Dedifferentiated amniotic fluid mesenchymal stem cell (primary cell): ENCODE measurements around the gene AKR1D1.
"Not testable (repeated sequence)": the region's sequence is repeated elsewhere in the genome, so short reads cannot be mapped to it uniquely, and the experiment has no call there.

Experiments used
- DNase-seq: peaks from one replicate; pipeline ENCODE4 v3.0.0-alpha.2; 2016; ENCODE audit errors: extremely low spot score

AKR1D1 gene

DNA sequence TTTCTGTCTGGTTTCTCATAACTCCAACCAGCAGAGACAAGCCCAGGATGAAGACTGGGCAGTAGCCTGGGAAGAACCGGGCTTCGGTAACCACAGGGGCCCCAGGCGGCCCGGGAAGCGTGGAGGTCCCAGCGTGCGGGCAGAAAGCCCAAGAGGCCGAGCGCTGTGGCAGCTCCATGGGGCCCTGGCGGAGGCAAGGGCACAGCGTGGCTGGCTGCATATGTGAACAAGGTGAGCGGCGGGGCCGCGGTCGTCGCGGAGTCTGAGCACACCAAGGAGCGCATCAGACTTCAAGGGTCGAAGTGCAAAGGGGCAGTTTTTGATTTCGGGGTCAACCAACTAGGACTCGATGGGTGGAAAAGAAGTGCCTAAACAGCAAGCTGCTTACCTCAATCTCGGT, 45.9 kb downstream of the AKR1D1 start:
- DNase-seq = no peak

DNA sequence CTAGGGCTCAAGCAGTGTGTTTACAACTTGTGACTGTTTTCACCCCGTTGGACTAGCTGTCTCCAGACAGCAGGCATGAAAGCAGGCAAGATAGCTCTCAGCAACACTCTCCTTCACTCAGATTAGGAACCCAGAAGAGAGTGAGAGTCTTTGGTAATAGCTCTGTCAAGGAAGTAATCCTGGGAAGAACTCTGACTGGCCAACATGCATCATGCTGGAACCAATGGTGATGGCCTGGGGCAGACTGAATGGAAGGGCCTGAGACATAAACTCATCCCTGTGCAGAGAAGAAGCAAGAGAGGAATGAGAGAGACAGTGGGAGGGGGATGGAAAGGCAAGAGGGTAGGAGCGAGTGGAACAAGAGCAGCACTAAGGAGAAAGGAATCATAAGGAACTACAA, 48.9 kb downstream of the AKR1D1 start:
- no peak for DNase-seq

DNA sequence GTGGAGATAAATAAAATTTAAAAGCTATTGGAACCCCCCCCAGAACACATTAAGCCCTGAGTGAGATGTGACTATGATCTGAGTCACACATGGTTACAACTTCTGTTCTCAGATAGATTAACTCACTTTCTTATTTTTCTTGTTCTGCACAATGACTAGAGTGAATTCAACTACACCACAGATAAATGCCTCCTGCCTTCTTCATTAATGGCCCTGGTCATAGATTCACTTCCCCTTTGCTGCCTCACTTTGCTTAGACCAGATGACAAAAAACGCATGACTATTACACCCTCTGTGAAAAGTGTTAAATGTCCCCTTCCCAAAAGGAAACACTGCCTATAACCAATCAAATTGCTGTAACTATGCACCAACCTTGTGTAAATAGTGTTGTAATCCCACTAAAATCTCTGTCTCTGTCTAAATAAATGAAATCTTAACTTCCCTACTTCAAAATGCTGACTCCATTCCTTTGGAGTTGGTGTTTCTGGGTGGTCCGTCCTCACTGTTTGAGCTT, 49.4 kb downstream of the AKR1D1 start:
- DNase-seq = no peak

DNA sequence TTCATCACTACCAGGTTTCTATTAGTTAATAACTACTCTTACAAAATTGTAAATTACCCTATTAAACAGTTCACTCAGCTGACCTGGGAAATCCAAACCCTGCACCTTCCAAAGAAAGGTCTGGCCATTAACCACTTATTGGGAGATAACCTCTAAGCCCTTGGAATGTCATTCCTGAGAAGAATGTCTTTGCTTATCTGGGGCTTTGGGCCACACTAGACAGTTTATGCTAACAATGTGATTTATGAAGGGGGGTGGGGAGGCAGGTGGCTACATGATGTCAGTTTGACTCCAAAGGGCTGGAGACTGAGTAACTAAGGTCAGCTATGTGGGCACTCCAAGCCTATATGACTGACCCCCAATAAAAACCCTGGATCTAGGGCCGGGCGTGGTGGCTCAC, 50.7 kb downstream of the AKR1D1 start:
- no peak for DNase-seq

DNA sequence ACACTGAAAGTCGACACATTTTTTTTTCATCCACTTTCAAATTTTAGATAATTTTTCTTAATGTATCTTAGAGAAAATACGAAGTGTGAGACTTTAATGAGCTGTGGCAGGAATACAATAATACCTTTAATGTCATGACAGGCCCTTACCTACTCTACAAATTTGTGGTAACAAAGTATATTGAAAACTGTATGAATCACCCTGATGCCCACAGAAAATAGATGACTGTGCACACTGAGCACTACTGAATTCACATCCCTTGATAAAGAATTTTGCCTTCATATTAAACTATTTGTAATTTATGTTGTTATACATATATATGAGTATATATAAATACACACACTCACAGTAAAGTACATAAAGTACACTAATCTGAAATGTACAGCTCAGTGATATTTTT, 51.7 kb downstream of the AKR1D1 start:
- no peak for DNase-seq

DNA sequence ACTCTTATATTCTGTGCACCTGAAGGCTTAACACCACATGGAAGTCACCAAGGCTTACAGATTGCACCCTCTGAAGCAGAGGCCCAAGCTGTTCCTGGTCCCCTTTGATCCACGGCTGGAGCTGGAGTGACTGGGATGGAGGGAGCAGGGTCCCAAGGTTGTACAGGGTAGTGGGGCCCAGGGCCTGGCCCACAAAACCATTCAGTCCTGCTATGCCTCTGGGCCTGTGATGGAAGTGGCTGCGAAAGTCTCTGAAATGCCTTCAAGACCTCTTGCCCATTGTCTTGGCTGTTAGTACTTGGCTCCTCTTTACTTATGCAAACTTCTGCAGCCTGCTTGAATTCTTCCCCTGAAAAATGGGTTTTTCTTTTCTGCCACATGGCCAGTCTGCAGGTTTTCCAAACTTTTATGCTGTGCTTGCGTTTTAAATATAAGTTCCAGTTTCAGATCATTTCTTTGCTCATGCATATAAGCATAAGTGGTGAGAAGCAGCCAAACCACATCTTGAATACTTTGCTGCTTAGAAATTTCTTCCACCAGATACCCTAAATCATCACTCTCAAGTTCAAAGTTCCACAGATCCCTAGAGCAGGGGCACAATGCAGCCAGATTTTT, 53.4 kb downstream of the AKR1D1 start:
- no peak for DNase-seq

DNA sequence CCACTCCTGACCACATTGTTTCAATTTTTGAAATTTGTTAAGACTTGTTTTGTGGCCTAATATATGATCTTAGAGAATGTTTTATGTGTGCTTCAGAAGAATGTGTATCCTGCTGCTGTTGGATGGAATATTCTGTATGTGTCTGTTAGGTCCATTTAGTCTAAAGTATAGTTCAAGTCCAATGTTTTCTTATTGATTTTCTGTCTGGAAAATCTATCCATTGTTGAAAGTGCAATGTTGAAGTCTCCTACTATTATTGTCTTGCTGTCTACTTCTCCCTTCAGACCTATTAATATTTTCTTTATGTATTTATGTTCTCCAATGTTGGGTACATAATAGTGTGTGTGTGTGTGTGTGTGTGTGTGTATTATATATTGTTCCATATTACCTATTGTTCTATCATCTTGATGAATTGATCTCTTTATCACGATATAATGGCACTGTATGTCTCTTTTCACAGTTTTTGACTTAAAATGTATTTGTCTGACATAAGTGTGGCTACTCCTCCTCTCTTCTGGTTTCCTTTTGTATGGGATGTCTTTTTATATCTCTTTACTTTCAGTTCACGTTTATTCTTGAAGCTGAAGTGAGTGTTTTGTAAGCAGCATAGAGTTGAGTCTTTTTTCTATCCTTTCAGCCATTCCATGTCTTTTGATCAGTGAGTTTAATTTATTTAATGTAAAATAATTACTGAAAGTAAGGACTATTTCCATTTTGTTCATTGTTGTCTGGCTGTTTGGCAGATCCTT, 61.3 kb downstream of the AKR1D1 start:
- no peak for DNase-seq

DNA sequence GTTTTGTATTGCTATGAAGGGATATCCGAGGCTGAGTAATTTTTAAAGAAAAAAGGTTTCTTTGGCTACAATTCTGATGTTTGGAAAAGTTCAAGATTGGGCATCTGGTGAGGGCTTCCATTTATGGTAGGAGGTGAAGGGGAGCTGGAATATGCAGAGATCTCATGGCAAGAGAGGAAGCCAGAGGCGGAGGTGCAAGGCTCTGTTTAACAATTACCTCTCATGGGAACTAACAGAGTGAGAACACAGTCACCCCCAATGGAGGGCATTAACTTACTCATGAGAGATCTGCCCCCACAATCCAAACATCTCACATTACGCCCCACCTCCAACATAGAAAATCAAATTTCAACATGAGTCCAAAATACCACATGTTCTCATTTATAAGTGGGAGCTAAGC, 62.0 kb downstream of the AKR1D1 start:
- DNase-seq = no peak

DNA sequence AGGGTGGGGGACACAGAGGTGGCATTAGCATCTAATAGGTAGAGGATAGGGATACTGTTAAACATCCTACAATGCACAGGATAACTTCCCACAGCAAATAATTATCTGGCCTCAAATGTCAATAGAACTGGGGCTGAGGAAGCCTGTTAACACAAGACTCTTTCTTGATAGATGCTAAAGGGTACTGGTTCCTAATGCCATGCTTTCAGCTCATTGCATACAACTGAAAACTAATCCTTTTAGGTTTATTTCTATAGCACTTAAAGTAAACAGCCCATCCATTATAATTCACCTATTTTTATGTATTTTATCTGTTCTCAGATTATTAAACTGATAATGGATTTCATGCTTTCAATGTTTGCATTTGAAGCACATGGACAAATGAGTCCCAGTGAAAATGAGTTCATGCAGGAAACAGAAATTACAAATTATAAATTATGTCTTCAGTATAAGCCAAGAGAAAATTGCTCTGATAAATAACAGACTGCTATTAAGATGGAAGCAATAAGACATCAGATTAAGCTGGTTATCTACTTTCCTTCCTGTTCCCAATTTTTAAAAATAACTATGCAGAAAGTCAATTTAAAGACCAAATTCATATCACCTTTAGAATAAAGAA, 66.4 kb downstream of the AKR1D1 start:
- DNase-seq = no peak

DNA sequence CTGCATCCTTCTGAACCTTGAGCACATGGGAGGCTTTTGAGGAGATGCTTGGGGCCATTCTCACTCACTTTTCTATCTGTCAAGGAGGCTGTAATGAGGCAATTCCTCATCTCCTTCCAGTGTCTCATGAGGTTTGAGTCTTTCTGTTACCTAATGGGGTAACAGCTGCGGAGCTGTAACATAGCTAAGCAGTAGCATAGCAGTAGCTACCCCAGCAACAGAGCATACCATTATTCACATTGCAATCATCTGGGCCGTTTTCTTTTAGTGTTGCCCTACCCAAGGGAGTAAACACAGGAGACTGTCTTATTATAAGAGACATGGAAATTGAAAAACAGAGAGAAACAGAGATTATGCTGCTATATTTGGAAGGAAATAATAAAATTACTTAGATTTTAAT, 68.7 kb downstream of the AKR1D1 start:
- DNase-seq = no peak

DNA sequence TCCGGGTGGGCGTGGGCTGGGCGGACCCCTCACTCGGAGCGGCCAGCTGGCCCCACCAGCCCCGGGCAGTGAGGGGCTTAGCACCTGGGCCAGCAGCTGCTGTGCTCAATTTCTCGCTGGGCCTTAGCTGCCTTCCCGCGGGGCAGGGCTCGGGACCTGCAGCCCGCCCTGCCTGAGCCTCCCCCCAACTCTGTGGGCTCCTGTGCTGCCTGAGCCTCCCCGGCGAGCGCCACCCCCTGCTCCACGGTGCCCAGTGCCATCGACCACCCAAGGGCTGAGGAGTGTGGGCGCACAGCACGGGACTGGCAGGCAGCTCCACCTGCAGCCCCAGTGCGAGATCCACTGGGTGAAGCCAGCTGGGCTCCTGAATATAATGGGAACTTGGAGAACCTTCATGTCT, 70.0 kb downstream of the AKR1D1 start:
- not testable (repeated sequence) for DNase-seq

DNA sequence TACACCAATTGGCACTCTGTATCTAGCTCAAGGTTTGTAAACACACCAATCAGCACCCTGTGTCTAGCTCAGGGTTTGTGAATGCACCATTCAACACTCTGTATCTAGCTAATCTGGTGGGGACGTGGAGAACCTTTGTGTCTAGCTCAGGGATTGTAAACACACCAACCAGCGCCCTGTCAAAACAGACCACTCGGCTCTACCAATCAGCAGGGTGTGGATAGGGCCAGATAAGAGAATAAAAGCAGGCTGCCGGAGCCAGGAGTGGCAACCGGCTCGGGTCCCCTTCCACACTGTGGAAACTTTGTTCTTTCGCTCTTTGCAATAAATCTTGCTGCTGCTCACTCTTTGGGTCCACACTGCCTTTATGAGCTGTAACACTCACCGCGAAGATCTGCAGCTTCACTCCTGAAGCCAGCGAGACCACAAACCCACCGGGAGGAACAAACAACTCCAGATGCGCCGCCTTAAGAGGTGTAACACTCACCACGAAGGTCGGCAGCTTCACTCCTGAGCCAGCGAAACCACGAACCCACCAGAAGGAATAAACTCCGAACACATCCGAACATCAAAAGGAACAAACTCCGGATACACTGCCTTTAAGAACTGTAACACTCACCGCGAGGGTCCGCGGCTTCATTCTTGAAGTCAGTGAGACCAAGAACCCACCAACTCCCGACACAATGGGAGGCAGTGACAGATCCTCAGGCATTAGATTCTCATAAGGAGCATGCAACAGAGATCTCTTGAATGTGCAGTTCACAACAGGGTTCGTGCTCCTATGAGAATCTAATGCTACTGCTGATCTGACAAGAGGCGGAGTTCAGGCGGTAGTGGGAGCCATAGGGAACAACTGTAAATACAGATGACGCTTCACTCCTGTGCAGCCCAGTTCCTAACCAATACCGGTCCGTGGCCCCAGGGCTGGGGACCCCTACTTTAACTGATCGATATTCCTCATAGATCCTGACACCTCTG, 70.8 kb downstream of the AKR1D1 start:
- DNase-seq = not testable (repeated sequence)

DNA sequence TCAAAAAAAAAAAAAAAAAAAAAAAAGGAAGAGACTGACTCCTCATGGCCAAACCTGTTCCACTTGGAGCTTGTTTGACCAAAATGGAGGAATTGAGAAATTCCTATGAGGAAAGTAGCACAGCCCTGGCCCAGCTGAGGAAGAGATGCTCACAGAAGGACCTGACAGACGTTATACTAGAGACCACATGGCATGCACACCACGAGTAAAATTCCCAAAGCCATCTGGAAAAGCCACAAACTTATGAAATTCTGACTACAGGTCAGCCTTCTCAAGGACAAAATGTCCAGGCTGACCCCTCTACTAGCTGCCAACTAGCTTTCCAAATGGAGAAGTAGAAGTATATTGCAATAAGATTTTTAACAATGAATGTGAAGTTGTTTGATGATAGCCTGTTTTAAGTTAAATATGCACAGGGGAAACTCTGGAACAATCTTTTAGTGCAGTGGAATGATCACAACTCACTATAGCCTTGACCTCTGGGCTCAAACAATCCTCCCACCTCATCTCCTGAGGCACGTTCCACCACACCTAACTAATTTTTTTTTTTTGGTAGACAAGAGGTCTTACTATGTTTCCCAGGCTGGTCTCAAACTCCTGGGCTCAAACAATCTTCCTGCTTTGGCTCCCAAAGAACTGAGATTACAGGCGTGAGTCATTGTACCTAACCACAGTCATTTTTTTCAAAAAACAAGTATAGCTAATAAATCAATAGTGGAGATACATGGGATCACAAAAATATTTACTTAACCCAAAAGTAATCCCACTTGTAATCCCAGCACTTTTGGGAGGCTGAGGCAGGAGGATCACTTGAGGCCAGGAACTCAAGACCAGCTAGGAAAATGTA, 75.7 kb downstream of the AKR1D1 start:
- DNase-seq = no peak

DNA sequence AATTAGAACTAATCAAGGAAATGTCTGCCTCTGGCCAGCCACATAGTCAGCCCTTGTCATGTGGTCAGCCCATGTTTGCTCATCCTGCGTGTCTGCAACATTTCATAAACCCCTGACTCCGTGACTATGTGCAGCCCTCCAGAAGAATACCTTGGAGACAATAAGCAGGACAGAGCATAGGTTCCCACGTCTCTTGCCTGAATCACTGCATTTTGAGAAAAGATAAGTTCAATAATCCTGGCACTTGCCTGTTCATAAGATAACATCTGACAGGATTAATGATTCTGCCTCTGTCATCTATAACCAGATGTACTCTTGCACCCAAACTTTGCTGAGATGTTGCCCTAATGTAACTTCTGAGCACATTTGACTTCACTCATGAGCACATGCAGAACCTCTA, 78.4 kb downstream of the AKR1D1 start:
- DNase-seq = no peak

DNA sequence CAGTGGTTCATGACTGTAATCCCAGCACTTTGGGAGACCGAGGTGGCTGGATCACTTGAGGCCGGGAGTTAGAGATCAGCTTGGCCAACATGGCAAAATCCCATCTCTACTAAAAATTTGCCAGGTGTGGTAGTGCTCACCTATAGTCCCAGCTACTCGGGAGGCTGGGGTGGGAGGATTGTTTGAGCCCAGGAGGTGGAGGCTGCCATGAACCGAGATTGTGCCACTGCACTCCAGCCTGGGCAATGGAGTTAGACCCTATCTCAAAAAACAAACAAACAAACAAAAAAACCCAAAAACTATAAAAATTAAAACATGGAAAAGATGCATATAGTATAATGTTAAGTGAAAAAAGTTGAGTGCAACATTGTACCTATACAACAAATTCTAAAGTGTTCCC, 81.4 kb downstream of the AKR1D1 start:
- DNase-seq = no peak

DNA sequence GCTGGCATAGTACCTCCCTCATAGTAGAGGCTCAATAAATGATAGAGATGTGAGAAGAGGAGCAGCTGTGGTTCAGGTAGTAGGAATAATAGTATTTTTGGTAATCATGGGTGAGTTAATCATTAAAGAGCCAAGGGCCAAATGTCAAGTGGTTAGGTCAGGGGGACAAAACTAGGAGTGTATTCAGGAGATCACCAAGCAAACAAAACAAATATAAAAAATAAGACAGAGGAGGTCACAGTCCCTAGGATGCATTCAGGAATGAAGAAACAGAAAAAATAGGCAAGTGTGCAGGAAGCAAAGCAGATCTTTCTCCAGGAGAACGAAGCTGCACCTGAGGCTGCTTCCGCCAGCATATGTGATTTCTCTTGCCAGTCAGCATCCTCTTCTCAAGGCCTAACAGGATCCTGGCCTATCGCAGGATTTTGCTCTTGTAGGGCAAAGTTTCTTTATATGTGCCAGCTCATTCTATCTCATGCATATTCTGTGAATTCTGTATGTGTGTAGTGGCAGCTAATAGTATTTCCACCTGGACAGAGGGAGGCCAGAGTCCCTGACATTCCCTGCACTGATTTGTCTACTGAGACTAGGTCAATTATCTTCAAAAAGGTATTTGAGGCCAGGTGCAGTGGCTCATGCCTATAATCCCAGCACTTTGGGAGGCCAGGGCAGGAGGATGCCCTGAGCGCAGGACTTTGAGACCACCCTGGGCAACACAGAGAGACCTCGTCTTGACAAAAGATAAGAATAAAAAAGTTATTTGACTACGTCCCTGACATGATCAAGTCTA, 82.7 kb downstream of the AKR1D1 start:
- no peak for DNase-seq

DNA sequence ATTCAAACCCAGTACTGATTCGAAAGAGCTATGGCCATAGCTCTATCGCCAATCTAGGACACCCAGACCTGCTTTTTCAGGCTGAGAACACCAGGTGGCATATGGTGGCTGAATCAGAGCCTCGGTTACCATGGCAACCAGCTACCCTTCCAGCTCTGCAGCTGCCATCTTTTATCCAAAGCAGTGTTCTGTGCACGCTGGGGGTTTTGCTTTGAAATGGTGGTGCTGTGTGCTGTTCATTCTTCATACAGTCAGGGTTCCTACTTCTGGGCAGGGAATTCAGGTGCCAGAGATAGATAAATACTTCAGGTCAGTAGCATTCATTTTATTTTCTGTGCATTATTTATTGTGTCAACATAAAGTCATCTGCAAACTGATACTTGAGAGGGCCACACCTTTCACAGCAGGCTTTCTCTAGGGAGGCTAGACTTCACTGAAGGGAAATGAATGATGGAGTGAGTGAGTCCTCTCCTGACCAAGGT, 85.4 kb downstream of the AKR1D1 start:
- peak; percentile 82 for DNase-seq

DNA sequence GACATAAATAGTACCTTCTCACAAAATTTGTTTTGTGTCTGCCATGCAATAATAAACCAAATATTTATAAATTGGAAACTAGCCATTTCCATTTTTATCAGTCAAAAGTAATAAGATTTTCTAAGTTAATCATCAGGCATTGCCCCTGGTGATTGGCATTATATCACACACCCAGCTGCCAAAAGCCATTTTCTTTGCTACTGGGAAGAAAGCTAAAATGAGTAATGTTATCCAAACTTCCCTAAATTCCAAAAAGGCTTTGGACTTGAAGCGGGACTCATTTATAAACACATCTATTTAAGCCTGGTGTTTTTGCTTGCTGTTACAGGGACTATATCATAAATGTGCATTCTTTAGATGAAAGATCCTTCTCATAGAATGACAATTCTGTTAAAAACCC, 86.0 kb downstream of the AKR1D1 start:
- DNase-seq = no peak

DNA sequence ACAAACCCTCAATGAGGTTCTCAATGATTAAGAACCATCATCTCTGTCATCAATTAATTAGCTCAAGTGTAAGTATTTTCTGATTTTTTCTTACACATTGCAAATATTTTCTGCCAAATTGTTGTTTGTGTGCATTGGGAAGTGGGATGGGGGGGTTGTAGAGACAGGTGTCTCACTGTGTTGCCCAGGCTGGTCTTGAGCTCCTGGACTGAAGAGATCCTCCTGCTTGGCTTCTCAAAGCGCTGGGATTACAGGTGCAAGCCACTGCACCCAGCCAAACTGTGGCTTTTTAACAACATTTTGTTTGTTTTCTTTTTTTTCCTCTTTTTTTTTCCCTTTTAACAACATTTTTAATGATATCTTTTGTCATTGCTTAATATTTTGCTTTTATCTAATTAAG, 87.5 kb downstream of the AKR1D1 start:
- DNase-seq = no peak

DNA sequence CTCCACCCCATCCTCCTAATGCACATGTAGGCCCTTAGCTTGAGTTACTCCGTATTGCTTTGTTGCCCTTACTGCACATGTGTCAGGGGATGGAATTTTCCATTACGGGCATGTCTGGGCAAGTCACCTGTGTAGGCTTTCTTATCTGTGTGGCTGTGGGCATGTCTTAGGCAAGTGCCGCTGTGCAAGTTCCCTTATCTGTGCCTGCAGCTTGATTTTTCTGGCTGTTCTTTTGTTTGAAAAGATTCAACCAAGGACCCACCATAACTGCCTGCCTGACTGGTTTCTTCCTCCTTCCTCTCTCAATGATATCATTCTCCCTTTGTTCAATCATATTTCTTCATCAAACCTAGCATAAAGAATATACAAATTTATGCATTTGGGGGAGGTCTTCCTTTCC, 88.5 kb downstream of the AKR1D1 start:
- DNase-seq = no peak
